ENCODE data around the gene NLGN1.
A peak's percentile ranks its signal among the peaks of the same experiment; 100 is the strongest.

The NLGN1 gene

DNA sequence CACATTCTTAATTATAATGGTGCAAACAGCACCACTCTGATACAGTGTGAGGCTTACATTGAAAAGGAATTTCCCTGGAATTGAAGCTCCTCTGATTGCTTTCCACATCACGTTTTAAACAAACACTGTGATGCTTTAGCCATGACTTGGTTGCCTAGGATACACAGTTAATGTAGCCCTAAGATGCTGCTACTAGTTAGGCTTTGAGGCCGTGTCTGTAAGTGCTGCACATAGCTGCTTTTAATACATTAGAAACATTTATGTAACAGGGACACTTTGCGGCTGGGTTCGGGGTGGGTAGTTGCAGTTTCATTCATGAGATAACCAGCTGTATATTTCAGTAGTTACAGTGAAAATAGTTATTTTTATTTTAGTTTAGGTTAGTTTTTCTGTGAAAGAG is 334.7 kb downstream of the NLGN1 start:
- ATAC-seq (ENCODE audit: low read depth) = no peak
- H3K4me1 ChIP-seq (ENCODE audit: insufficient read depth, poor library complexity, severe bottlenecking) = peaks cover 6% of the 10 kb centered on the region
- TF ChIP-seq, protein P1, sequence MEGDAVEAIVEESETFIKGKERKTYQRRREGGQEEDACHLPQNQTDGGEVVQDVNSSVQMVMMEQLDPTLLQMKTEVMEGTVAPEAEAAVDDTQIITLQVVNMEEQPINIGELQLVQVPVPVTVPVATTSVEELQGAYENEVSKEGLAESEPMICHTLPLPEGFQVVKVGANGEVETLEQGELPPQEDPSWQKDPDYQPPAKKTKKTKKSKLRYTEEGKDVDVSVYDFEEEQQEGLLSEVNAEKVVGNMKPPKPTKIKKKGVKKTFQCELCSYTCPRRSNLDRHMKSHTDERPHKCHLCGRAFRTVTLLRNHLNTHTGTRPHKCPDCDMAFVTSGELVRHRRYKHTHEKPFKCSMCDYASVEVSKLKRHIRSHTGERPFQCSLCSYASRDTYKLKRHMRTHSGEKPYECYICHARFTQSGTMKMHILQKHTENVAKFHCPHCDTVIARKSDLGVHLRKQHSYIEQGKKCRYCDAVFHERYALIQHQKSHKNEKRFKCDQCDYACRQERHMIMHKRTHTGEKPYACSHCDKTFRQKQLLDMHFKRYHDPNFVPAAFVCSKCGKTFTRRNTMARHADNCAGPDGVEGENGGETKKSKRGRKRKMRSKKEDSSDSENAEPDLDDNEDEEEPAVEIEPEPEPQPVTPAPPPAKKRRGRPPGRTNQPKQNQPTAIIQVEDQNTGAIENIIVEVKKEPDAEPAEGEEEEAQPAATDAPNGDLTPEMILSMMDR (IDR thresholded peaks at IDR 0.05; ENCODE audit: poor library complexity, severe bottlenecking) = no peak
- no peak overlapping the region for H3K27ac ChIP-seq (ENCODE audit: poor library complexity, severe bottlenecking)
- no peaks in the 10 kb centered on the region for H3K9me3 ChIP-seq (ENCODE audit: severe bottlenecking)
- DNase-seq (ENCODE audit: low spot score) = no peak
- H3K27me3 ChIP-seq (ENCODE audit: insufficient read depth, poor library complexity, severe bottlenecking) = no peaks in the 10 kb centered on the region
- no peaks in the 10 kb centered on the region for H3K36me3 ChIP-seq (ENCODE audit: low read depth)
- no peak overlapping the region for H3K4me3 ChIP-seq (ENCODE audit: severe bottlenecking)

DNA sequence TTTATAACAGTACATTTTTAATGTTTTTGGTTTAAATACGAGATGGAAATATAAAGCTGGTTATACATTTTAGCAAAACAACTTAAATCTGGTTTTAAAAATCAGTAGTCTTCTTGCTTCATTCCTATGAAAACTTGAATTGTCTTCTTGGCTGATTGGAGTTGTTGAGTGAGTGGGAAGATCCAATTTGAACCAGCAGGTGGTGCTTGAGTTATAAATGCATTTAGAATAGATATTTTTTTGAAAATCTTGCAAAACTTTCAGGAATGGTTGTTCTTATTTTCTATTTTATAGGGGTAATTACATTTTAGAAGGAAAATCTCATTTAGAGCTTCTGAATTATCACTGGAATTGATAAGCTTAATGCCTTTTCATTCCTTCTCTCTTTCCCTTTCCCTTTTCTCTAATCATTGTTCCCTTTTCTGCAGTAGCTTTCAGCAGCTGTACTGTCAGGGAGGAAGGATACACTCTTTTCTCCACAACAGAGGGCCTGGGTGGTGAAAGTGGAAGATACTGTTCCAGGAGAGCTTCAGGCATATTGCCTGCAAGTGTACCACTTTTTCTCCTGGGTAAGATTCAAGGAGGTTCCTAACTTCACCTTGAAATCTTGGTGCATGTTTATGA is 335.6 kb downstream of the NLGN1 start:
- Histone ChIP-seq H3K9me3 (ENCODE audit: severe bottlenecking) (no peaks in the 10 kb centered on the region), H3K36me3 (ENCODE audit: low read depth) (no peaks in the 10 kb centered on the region), H3K27ac (ENCODE audit: poor library complexity, severe bottlenecking) (no peak overlapping the region), H3K4me3 (ENCODE audit: severe bottlenecking) (no peak overlapping the region), H3K27me3 (ENCODE audit: insufficient read depth, poor library complexity, severe bottlenecking) (no peaks in the 10 kb centered on the region), H3K4me1 (ENCODE audit: insufficient read depth, poor library complexity, severe bottlenecking) (peaks cover 14% of the 10 kb centered on the region)
- DNase-seq (ENCODE audit: low spot score) (no peak), ATAC-seq (ENCODE audit: low read depth) (no peak)
- TF ChIP-seq, protein P1 (IDR thresholded peaks at IDR 0.05; ENCODE audit: poor library complexity, severe bottlenecking) = peak; percentile 77

DNA sequence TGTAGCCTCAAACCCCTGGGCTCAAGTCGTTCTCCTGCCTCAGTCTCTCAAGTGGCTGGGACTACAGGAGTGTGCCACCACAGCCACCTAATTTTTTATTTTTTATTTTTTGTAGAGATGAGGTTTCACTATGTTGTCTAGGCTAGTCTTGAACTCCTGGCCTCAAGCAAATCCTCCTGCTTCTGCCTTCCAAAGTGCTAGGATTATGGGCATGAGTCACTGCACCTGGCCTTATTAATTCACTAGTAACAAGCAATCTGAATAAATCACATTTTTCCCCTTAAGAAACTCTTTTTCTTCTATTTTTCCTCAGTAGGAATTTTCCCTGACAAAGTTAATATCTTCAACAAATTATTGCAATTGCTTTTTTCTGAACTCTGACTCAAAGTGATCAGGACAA is 336.9 kb downstream of the NLGN1 start:
- no peaks in the 10 kb centered on the region for H3K27me3 ChIP-seq (ENCODE audit: insufficient read depth, poor library complexity, severe bottlenecking)
- no peaks in the 10 kb centered on the region for H3K36me3 ChIP-seq (ENCODE audit: low read depth)
- H3K27ac ChIP-seq (ENCODE audit: poor library complexity, severe bottlenecking) = no peak overlapping the region
- peaks cover 14% of the 10 kb centered on the region for H3K4me1 ChIP-seq (ENCODE audit: insufficient read depth, poor library complexity, severe bottlenecking)
- H3K9me3 ChIP-seq (ENCODE audit: severe bottlenecking) = no peaks in the 10 kb centered on the region
- TF ChIP-seq, protein P1 (IDR thresholded peaks at IDR 0.05; ENCODE audit: poor library complexity, severe bottlenecking) = no peak
- ATAC-seq (ENCODE audit: low read depth) (no peak), DNase-seq (ENCODE audit: low spot score) (no peak)
- no peak overlapping the region for H3K4me3 ChIP-seq (ENCODE audit: severe bottlenecking)

DNA sequence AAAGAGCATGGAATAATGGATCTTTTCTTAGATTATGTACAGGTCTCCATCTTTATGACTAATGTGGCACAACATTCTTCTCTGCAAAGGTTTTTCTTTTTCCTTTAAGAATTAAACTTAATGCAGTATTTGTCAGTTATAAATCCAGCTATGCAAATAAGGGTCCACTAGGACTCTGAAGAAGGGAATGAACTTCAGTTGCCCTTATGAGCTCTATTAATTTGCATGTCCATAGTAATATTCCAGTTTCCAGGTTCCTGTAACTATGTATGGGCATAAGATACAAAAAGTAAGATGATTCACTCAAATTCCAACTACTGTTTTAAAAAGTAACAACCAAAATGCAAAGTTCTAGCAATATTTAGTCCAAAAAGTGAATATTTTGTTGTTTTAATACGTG is 337.4 kb downstream of the NLGN1 start:
- DNase-seq (ENCODE audit: low spot score) (no peak), ATAC-seq (ENCODE audit: low read depth) (no peak)
- Histone ChIP-seq H3K4me1 (ENCODE audit: insufficient read depth, poor library complexity, severe bottlenecking) (peaks cover 14% of the 10 kb centered on the region), H3K36me3 (ENCODE audit: low read depth) (no peaks in the 10 kb centered on the region), H3K27ac (ENCODE audit: poor library complexity, severe bottlenecking) (no peak overlapping the region), H3K27me3 (ENCODE audit: insufficient read depth, poor library complexity, severe bottlenecking) (no peaks in the 10 kb centered on the region), H3K9me3 (ENCODE audit: severe bottlenecking) (no peaks in the 10 kb centered on the region), H3K4me3 (ENCODE audit: severe bottlenecking) (no peak overlapping the region)
- TF ChIP-seq, protein P1 (IDR thresholded peaks at IDR 0.05; ENCODE audit: poor library complexity, severe bottlenecking) = no peak

DNA sequence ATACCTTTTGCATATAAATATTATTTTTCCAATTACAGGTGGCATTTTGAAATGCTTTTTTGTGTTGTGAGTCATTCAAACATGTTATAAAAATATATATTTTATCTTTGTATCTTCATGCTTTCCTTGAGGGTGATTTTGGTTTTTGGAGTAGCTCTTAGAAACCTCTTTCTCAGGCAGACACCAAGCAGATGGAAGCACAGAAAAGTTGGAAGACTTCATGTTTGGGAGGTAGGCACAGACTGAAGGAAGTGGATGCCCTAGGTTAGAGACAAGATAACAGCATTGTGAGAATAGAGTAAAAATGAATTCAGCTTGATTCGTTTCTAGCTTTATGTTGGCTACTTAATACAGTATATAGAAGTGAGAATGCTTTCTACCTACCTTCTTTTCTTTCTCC is 338.3 kb downstream of the NLGN1 start:
- H3K27ac ChIP-seq (ENCODE audit: poor library complexity, severe bottlenecking) = no peak overlapping the region
- ATAC-seq (ENCODE audit: low read depth) = no peak
- H3K9me3 ChIP-seq (ENCODE audit: severe bottlenecking) = no peaks in the 10 kb centered on the region
- no peaks in the 10 kb centered on the region for H3K27me3 ChIP-seq (ENCODE audit: insufficient read depth, poor library complexity, severe bottlenecking)
- no peak for DNase-seq (ENCODE audit: low spot score)
- H3K4me3 ChIP-seq (ENCODE audit: severe bottlenecking) = no peak overlapping the region
- H3K36me3 ChIP-seq (ENCODE audit: low read depth) = no peaks in the 10 kb centered on the region
- TF ChIP-seq, protein P1 (IDR thresholded peaks at IDR 0.05; ENCODE audit: poor library complexity, severe bottlenecking) = no peak
- peaks cover 14% of the 10 kb centered on the region for H3K4me1 ChIP-seq (ENCODE audit: insufficient read depth, poor library complexity, severe bottlenecking)

Data from RWPE2 (cell line).